GM21825 (cell line): ENCODE data around the gene DNAH6.

Experiments used
- ATAC-seq: cut with Tn5 transposase; IDR thresholded peaks from one replicate; pipeline ENCODE4 v1.9.1; 2021; ENCODE audit warnings: mild to moderate bottlenecking, moderate library complexity; ENCODE audit not compliant: unreplicated experiment

DNAH6 gene

DNA sequence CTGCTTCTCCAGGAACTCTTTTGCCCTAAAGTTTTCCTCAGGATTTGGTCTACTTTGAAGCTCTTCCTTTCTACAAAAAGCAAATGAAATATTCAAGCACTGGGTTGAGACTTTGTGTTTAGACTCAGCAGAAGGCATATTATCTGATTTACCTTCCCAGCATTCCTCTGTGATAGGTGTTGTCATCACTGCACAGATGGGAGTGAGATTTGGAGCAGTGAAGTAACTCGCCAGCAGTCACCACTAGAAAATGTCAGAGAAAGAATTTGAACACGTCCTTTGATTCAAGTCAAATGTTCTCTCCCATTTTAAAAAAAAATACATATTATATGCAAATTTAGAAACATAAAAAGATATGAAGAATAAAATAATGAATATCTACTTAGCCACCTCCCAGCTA is 112.2 kb downstream of the DNAH6 start:
- ATAC-seq = no peak

DNA sequence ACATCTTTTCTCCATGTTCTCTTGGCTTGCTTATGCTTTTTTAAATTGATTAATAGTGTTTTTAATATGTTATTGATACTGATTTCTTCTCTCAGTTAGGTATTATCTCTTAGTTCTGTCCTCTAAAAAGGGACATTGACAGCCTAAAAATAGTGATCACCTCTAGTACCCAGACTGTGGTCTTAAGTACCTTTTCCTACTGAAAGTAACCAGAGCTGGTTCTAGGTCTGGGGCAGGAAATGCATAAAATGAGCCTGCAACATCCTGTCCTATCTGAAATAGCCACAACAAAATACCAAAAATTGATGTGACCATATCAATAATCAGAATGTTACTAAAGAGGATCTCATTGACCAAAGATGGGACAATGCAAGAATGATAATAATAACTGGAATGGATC is 113.3 kb downstream of the DNAH6 start:
- ATAC-seq = no peak

DNA sequence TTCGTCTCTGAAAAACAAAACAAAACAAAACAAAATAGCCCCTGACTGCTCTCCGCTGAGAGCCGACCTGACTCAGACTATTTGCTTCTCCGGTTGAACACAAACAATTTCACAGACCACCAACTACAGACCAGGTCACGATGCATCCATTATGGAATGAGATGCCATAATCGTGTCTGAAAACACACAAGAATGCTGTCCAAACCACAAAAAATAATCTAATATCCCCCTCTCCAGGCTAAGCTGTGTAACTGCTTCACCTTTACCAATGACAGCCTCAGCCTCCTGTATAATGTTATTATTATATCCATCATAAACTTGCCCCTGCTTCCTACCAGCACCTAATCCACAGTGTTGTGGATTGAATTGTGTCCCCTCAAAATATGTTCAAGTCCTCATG is 114.7 kb downstream of the DNAH6 start:
- ATAC-seq = no peak

DNA sequence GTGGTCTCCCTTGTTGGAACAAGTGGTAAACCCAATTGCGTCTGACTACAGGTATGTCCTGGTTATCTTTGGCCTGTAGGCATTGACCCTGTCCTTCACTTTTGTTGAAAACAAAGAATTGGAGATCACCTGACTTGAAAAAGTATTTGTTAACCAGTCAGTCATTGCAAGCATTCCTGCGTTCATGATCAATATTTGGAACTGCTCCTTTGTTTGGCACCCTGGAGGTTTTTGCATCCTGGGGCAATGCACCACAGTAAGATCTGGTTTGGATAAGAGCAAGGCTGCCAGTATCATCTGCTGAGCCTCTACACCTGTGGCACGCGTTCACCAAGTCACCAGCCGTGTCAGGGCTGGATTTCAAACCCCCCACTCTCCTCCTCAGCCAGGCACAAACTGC is 115.7 kb downstream of the DNAH6 start:
- no peak for ATAC-seq

DNA sequence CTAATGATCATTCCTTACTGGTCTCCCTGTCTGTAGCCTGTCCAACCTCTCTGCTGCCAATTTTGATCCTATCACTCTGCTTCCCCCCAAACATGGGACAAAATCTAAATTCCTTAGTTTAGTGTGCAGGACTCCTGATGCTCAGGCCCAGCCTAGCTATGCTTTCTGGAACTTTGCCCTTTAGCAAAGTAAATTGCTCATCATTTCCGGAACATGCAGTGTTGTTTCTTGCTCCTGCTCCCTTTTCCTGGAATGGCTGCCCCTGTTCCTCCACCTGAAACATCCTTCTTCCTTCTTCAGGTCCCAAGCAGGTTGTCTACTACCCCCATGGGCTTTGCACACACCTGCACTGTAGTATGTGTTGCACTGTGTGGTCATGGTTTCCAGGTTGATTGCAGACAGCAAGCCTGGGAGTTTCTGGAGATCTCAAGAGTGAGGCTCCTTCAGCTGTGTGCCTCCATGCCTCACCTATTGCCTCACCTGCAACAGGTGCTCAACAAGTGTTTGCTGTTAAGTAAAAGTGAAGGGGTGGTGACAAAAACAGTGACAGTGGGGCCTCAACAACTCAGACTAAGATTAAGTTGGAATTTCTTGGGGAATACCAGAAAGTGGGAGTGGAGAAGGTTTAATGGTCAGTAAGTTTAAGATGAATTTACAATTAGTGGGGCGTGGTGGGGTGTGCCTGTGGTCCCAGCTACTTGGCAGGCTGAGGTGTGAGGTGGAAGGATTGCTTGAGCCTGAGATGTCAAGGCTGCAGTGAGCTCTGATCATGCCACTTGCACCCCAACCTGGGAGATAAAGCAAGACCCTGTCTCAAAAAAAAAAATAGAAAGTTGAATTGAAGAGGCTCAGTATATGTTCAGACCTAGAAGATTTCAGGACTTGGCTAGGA is 120.0 kb downstream of the DNAH6 start:
- ATAC-seq = no peak

DNA sequence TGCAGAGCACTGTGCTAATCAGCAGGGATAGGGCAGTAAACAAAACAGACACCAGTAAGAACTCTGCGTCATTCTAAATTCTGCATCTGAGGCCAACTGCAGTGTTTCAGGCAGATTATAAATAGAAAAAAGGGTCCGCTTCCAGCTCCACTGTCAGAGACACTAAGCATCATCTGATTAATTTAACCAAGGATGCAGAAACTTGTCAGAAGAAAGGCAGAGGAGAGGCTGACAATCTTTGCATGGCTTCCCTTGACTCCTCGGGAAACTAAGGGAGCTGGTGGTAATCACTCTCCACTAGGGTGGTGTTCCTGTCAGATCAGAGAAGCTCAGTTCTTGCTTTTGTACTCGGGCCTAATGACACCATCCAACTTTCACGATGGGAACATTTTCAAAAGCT is 123.5 kb downstream of the DNAH6 start:
- no peak for ATAC-seq

DNA sequence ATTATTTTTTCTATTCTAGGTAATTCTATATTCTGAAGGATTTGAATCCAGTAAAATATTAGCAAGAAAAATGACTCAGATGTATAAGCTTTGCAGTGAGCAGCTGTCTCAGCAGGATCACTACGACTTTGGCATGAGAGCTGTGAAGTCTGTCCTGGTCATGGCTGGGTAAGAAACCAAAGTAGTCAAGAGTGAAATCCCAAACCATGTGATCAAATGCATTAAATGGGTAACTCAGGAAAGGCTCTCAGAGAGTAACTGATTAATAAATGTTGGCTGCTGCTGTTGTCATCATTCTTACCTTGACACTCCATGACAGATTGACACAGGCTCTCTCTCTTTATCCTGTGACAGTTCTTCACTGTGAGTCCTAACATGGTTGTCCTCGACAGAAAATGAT is 124.1 kb downstream of the DNAH6 start:
- no peak for ATAC-seq

DNA sequence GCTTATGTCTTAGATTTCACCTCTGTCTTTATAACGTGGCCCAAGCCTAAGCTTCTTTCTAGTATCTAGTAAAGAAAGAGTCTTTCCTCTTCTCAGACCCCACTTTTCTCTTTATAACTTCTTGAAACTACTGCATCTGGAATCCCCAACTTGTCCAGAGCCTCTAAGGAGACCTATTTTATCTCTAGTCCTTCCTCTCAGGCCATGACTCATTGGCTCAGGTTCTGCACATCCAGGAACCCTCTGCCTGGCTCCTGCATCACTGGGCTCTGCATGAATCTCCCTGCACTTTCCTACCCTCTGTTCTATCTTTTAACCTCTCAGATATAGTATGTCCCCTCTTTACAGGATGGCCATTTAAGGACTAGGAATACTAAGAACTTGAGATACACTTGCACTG is 124.7 kb downstream of the DNAH6 start:
- no peak for ATAC-seq

DNA sequence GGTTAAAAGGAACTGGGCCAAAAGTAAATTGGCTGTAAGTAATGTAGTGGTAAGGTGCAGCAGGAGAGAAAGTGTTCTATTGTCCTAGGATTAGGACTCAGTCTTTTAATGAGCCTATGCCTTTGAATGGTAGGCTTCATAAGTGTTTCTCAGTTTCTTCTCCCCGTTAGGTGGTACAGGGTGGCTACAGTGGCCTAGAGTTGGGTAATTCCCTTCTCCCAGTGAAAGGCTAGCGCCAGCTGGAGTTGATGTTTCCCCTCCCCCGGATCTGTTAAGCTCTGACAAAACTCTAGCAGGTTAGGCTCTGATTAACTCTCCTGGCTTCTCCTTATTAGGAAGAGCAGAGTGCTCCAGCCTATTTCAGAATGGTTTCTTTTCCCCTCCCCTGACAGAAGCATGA is 127.7 kb downstream of the DNAH6 start:
- no peak for ATAC-seq

DNA sequence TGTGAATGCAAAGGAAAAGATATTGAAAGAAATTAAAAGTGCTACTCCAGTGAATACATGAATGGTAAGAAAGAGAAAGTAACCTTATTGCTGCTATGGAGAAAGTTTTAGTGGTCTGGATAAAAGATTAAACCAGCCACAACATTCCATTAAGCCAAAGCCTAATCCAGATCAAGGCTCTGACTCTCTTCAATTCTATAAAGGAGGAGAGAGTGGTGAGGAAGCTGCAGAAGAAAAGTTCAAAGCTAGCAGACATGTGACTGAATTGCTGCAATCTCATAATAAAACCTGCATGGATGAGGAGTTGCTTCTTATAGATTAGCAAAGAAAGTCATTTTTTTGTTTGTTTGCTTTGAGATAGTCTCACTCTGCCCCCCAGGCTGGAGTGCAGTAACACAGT is 130.2 kb downstream of the DNAH6 start:
- ATAC-seq = no peak

DNA sequence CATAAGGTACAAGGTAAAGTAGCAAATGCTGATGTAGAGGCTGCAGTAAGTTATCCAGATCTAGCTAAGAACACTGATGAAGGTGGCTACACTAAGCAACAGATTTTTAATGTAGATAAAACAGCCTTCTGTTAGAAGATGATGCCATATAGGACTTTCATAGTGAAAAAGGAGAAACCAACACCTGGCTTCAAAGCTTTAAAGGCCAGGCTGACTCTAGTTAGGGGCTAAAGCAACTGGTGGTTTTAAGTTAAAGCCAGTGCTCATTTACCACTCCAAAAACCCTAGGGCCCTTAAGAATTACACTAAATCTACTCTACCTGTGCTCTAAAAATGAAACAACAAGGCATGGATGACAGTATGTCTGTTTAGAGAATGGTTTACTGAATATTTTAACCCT is 131.0 kb downstream of the DNAH6 start:
- no peak for ATAC-seq

DNA sequence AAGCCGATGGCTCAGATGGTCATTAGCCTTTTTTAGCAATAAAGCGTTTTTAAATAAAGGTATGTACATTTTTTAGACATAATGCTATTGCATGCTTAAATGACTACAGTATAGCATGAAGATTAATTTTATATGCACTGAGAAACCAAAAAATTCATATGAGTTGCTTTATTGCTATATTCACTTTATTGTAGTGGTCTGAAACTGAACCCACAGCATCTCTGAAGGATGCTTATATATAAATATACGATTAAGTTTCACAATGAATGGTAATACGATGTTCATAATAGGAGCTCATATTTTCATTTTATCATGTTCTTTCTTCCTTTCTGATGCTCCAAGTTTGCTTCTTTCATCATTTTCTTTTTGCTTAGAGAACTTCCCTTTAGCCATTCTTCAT is 132.8 kb downstream of the DNAH6 start:
- no peak for ATAC-seq

DNA sequence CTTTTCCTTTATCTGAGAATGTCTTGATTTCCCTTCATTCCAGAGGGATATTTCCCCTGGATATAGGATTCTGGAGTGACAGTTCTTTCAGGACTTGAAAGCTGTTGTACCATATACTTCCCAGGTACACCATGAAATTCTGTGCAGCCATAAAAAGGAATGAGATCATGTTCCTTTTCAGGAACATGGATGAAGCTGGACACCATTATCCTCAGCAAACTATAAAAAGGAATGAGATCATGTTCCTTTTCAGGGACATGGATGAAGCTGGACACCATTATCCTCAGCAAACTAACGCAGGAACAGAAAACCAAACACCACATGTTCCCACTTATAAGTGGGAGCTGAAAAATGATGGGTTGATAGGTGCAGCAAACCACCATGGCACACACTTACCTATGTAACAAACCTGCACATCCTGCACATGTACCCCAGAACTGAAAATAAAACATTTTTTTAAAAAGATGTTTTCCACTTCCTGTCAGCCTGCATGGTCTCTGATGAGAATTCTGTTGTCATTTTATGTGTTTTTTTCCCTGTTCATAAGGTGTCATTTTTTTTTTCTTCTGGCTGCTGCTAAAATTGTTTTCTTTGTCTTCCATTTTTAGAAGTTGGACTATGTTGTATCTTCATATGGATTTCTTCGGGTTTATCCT is 133.3 kb downstream of the DNAH6 start:
- no peak for ATAC-seq

DNA sequence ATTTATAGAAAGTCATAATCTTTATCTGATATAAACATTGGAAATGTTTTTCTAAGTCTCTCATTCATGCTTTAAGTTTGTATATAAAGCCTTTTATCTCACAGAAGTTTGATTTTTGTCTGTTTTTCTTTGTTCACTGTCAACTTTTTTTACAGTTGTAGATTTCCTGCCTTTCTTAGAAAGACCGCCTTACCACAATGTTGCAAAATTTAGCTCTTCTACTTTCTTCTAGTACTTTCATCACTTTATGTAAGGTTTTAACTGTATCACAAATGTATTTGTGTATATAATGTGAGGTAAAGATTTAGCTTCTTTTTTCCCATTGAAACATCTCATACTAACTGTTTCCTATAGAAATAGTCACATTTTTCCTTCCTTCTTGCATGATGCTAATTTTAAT is 136.1 kb downstream of the DNAH6 start:
- ATAC-seq = no peak

DNA sequence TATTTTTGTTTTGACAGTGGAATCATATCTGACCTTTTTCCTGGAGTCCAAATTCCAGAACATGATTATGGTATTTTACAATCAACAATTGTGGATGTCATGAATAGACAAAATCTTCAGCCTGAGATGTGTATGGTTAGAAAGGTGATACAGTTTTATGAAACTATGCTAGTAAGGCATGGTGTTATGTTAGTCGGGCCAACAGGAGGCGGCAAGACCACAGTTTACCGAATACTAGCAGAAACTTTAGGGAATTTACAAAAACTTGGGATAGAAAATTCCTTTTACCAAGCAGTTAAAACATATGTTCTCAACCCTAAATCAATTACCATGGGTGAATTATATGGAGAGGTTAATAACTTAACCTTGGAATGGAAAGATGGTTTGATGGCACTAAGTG is 137.0 kb downstream of the DNAH6 start:
- no peak for ATAC-seq

DNA sequence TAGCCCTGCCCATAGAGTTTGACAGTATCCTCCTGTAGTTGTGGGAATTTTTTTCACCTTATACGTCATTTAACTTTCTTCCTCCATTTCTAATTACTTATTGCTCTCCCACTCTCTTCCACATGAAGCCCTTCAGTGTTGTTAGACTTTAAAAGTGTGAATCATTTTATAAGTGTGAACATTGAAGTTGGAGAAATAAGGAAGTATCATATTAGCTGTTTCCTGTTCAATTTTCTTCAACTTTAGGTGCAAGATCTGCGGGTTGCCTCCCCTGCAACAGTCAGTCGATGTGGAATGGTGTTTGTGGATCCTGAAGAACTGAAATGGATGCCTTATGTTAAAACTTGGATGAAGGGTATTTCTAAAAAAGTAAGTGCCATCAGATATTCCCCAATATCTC is 138.1 kb downstream of the DNAH6 start:
- ATAC-seq = no peak

DNA sequence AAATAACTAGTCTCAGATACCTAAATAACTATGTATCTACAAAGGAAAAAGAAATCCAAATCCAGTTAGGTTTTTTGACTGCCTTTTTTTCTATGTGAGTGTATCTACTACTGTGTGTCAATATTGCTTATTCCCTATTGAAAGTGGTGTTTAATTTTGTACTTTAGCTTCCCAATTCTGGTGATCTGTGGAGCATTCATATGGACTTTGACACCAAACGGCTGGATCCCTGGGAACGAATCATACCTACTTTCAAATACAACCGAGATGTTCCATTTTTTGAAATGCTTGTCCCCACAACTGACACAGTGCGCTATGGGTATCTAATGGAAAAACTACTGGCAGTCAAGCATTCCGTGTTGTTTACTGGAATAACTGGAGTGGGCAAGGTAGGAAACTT is 152.8 kb downstream of the DNAH6 start:
- ATAC-seq = no peak

DNA sequence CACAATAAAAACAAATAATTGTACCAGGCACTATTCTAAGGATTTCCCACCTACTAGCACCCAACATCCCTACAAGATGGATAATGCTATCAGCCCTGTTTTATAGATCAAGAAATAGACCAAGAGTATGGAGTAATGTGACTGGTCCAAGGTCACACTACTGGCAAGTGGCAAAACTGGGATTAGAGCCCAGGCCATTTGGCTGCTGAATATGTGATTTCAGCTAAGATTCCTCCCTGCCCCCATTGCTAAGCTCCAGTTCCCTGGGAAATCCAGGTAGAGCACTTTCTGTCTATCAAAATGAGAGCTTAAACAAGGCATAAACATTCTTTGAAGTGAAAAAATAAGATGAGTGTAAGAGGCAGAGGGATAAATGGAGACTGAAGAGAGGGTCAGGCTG is 157.8 kb downstream of the DNAH6 start:
- no peak for ATAC-seq

DNA sequence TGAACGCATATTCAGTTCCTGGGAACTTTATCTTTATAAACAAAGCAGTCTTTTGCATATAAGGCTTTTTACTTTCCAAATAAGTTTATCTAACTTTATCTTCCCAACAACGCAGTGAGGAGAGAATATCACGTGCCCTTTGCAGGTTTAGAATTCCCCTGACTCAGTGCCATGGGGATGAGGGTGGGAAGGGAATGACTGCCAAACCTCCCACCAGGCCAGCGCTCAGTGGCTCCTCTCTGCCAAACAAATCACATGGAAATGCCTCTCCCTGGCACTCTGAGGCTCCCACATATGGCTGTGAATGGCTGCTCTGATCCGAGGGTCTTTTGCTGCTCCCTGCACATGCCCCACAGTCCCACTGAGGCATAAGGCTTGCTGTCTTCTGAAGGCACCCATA is 158.3 kb downstream of the DNAH6 start:
- no peak for ATAC-seq

DNA sequence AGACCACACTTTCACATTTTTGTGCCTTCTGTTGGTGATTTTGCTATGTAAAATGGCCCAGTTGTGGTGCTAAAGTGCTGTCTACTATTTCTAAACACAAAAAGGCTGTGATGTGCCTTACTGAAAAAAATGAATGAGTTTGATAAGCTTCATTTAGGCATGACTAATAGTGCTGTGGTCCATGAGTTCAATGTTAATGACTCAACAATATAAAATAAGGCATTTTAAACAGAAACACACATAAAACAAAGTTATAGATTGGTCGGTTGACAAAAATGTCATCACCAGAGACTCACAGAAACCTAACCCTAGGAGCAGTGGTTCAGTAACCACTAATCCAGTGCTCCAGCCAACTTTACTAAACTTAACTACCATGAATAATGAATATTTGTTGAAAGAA is 160.0 kb downstream of the DNAH6 start:
- no peak for ATAC-seq

DNA sequence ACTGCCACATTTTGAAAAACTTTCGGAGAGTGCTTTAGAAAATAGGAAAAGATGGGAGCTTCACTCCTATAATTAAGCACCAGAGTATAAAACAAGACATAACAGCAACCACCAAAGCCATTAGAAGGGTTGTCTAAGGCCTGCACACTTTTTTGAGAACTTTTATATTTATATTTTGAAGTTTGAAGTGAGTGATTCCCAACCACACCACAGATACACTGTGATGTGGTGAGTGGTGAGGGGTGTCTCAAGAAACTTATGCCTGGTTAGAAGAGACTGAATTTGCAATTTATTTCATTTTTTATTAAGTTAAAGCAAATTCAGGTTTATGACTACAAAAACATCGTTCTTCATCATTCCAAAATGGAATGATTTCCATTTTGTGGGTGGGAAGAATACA is 161.9 kb downstream of the DNAH6 start:
- ATAC-seq = no peak

DNA sequence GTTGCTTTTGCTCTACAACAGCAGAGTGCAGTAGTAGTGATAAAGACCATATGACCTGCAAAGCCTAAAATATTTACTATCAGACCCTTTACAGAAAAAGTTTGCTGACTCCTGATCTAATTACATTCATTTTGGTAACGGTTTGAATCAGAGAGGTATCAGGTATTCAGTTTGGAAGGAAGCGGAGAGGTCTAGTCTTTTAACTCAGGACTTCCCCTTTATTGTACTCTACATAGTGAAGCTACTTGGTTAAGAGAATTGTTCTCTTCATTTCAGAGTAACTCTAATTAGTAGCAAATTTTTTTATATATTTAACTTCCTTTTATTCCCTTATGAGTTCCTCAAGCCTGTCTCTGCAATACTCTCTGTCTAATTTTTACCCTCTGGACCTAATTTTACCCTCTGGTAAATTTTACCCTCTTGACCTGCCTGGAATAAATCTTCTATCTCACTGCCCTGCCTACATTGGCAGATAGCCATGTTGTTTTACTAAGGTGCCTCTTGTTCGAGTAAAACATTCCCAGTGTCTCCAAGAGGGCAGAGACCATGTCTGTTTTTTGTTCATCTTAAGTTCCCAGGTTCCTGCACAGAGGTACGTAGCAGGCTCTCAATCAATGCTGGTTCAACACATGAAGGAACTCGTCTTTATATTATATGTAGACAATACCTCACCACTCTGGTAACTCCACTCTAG is 170.6 kb downstream of the DNAH6 start:
- no peak for ATAC-seq
